H9 (cell line): ENCODE results near the gene PRPSAP2. TPM values are rescaled to one million over a fixed set of nuclear protein-coding genes. Genes with fewer than 3 reads are reported as not detected.

Experiments
- DNase-seq: peaks from one replicate; pipeline ENCODE4 v3.0.0-alpha.2; 2017
- H2AFZ ChIP-seq: one replicate; pipeline ENCODE4 v1.6.1; 2013; ENCODE audit warnings: mild to moderate bottlenecking, low read length, control low read depth, moderate library complexity
- H2AK5ac ChIP-seq: 2 replicates; pipeline ENCODE4 v1.6.1; 2013; ENCODE audit warnings: low read length, control low read depth, mixed read lengths; ENCODE audit not compliant: insufficient read length
- H2BK120ac ChIP-seq: one replicate; pipeline ENCODE4 v1.6.1; 2013; ENCODE audit warnings: low read depth, mild to moderate bottlenecking, low read length, control low read depth, inconsistent platforms; ENCODE audit not compliant: poor library complexity, severe bottlenecking
- H2BK12ac ChIP-seq: 2 replicates; pipeline ENCODE4 v1.6.1; 2013; ENCODE audit warnings: low read length, control low read depth, mixed read lengths, low read depth; ENCODE audit not compliant: insufficient read length
- H2BK15ac ChIP-seq: 2 replicates; pipeline ENCODE4 v1.6.1; 2013; ENCODE audit warnings: low read depth, low read length, control low read depth
- H2BK20ac ChIP-seq: one replicate; pipeline ENCODE4 v1.6.1; 2013; ENCODE audit warnings: low read depth, mild to moderate bottlenecking, low read length, control low read depth, inconsistent platforms; ENCODE audit not compliant: poor library complexity, severe bottlenecking
- H2BK5ac ChIP-seq: 2 replicates; pipeline ENCODE4 v1.6.1; 2013; ENCODE audit warnings: low read length, control low read depth, mixed read lengths; ENCODE audit not compliant: insufficient read length
- H3K14ac ChIP-seq: 2 replicates; pipeline ENCODE4 v1.6.1; 2013; ENCODE audit warnings: low read length, control low read depth; ENCODE audit not compliant: insufficient read depth
- H3K18ac ChIP-seq: 2 replicates; pipeline ENCODE4 v1.6.1; 2013; ENCODE audit warnings: low read depth, mild to moderate bottlenecking, mixed read lengths, low read length, control low read depth; ENCODE audit not compliant: insufficient read length
- H3K23ac ChIP-seq: 2 replicates; pipeline ENCODE4 v1.6.1; 2013; ENCODE audit warnings: low read length, control low read depth, mixed read lengths, low read depth; ENCODE audit not compliant: insufficient read length
- H3K23me2 ChIP-seq: 2 replicates; pipeline ENCODE4 v1.6.1; 2013; ENCODE audit warnings: low read depth, mild to moderate bottlenecking, mixed read lengths, low read length, control low read depth; ENCODE audit not compliant: insufficient read length, poor library complexity, severe bottlenecking
- H3K27ac ChIP-seq: 2 replicates; pipeline ENCODE4 v1.5.1; 2013; ENCODE audit warnings: low read length, control low read depth, mixed read lengths, low read depth; ENCODE audit not compliant: insufficient read length
- H3K27me3 ChIP-seq: 2 replicates; pipeline ENCODE4 v1.6.1; 2013; ENCODE audit warnings: low read length, control low read depth, inconsistent platforms; ENCODE audit not compliant: insufficient read depth
- H3K4ac ChIP-seq: 2 replicates; pipeline ENCODE4 v1.6.1; 2013; ENCODE audit warnings: low read depth, mild to moderate bottlenecking, control low read depth, inconsistent platforms, low read length, moderate library complexity
- H3K4me1 ChIP-seq: 2 replicates; pipeline ENCODE4 v1.6.1; 2013; ENCODE audit warnings: low read length, control low read depth, inconsistent platforms; ENCODE audit not compliant: insufficient read depth
- H3K4me2 ChIP-seq: 2 replicates; pipeline ENCODE4 v1.6.1; 2013; ENCODE audit warnings: low read length, control low read depth, mixed read lengths; ENCODE audit not compliant: insufficient read length, insufficient read depth
- H3K56ac ChIP-seq: 2 replicates; pipeline ENCODE4 v1.6.1; 2013; ENCODE audit warnings: low read depth, mild to moderate bottlenecking, mixed read lengths, low read length, control low read depth; ENCODE audit not compliant: insufficient read length
- H3K79me1 ChIP-seq: 2 replicates; pipeline ENCODE4 v1.6.1; 2013; ENCODE audit warnings: low read depth, mild to moderate bottlenecking, moderate library complexity, low read length, control low read depth, inconsistent platforms; ENCODE audit not compliant: insufficient read depth, poor library complexity, severe bottlenecking
- H3K79me2 ChIP-seq: 2 replicates; pipeline ENCODE4 v1.6.1; 2013; ENCODE audit warnings: low read length, control low read depth, inconsistent platforms; ENCODE audit not compliant: insufficient read depth
- H3K9ac ChIP-seq: 2 replicates; pipeline ENCODE4 v1.6.1; 2013; ENCODE audit warnings: low read length, control low read depth, mixed read lengths; ENCODE audit not compliant: insufficient read length; ENCODE audit errors: extremely low read depth
- H3K9me3 ChIP-seq: one replicate; pipeline ENCODE4 v1.6.1; 2013; ENCODE audit warnings: low read depth, low read length, inconsistent platforms; ENCODE audit not compliant: control insufficient read depth
- H3T11ph ChIP-seq: one replicate; pipeline ENCODE4 v1.6.1; 2013; ENCODE audit warnings: mild to moderate bottlenecking, low read length, control low read depth, inconsistent platforms
- H4K20me1 ChIP-seq: one replicate; pipeline ENCODE4 v1.6.1; 2013; ENCODE audit not compliant: control insufficient read depth, insufficient read length, insufficient read depth
- H4K5ac ChIP-seq: 2 replicates; pipeline ENCODE4 v1.6.1; 2013; ENCODE audit warnings: low read depth, mild to moderate bottlenecking, mixed read lengths, low read length, control low read depth; ENCODE audit not compliant: insufficient read length
- H4K8ac ChIP-seq: replicated peaks from 2 replicates; pipeline ENCODE4 v1.6.1; 2013; ENCODE audit warnings: low read length, control low read depth, mixed read lengths, low read depth; ENCODE audit not compliant: insufficient read length
- H4K91ac ChIP-seq: 2 replicates; pipeline ENCODE4 v1.6.1; 2013; ENCODE audit warnings: low read depth, mild to moderate bottlenecking, moderate library complexity, mixed read lengths, low read length, control low read depth; ENCODE audit not compliant: insufficient read length
- H3K27ac Mint-ChIP-seq, 3 experiments: 2 replicates in 2 of 3; 3 replicates in 1 of 3; pipeline ENCODE4 v1.8.0; 2020 to 2021; ENCODE audit warnings: mixed read lengths in 3 of 3, mild to moderate bottlenecking in 1 of 3, moderate library complexity in 1 of 3
- H3K27me3 Mint-ChIP-seq: 2 replicates; pipeline ENCODE4 v1.8.0; 2021; ENCODE audit warnings: low read depth, mild to moderate bottlenecking, moderate library complexity, mixed read lengths
- H3K36me3 Mint-ChIP-seq, 3 experiments: 2 replicates in 2 of 3; 3 replicates in 1 of 3; pipeline ENCODE4 v1.8.0; 2020 to 2021; ENCODE audit warnings: low read depth in 3 of 3, mixed read lengths in 3 of 3; ENCODE audit not compliant: insufficient read depth in 1 of 3
- H3K4me1 Mint-ChIP-seq, 2 experiments: 2 replicates each; pipeline ENCODE4 v1.8.0; 2020; ENCODE audit warnings: mixed read lengths in 2 of 2
- H3K4me3 Mint-ChIP-seq, 2 experiments: 2 replicates in 1 of 2; 3 replicates in 1 of 2; pipeline ENCODE4 v1.8.0; 2020 to 2021; ENCODE audit warnings: mild to moderate bottlenecking in 2 of 2, mixed read lengths in 2 of 2, moderate library complexity in 1 of 2
- H3K9me3 Mint-ChIP-seq, 2 experiments: 2 replicates in 1 of 2; 3 replicates in 1 of 2; pipeline ENCODE4 v1.8.0; 2020; ENCODE audit warnings: mild to moderate bottlenecking in 2 of 2, mixed read lengths in 2 of 2, moderate library complexity in 1 of 2
- CTCF ChIP-seq: fragments of 200-600 bp; sonication (generic); conservative IDR thresholded peaks from 3 replicates; pipeline ENCODE4 v1.8.0; 2021; ENCODE audit warnings: antibody characterized with exemption, mild to moderate bottlenecking
- WGBS: extraction: QIAGEN DNeasy Blood & Tissue Kit; methylation state at CpG from one replicate; pipeline ENCODE4 v1.1.7; 2013; ENCODE audit warnings: missing lambda C conversion rate, low lambda C conversion rate, mixed read lengths; ENCODE audit not compliant: insufficient read length; ENCODE audit errors: extremely low coverage; 5-methylcytosine and 5-hydroxymethylcytosine counted together
- total RNA-seq: library from RNA; stranded (reverse); gene quantifications from 2 replicates; pipeline ENCODE4 v1.2.1, GENCODE V29; 2021

The PRPSAP2 gene
- total RNA-seq, 1 experiment from 2014 or later = 58.0 TPM

GRCh38 chr17:18978050-18978449 lies 120.1 kb downstream of the PRPSAP2 start:
- Histone ChIP-seq H3K9me3 (no peaks in the 10 kb centered on the region), H4K8ac (no peak overlapping the region), H3K4me1 (no peaks in the 10 kb centered on the region), H2AFZ (no peak overlapping the region), H3T11ph (no peak overlapping the region), H4K5ac (no peak overlapping the region), H3K18ac (no peak overlapping the region), H2BK5ac (no peak overlapping the region), H3K23ac (no peak overlapping the region), H3K27ac (no peak overlapping the region), H3K23me2 (no peaks in the 10 kb centered on the region), H3K14ac (no peak overlapping the region), H2AK5ac (no peak overlapping the region), H4K91ac (no peak overlapping the region), H3K4ac (no peak overlapping the region), H2BK120ac (no peak overlapping the region), H3K4me2 (no peak overlapping the region), H2BK20ac (no peak overlapping the region), H3K79me2 (no peaks in the 10 kb centered on the region), H3K56ac (no peak overlapping the region), H2BK12ac (no peak overlapping the region), H3K27me3 (no peaks in the 10 kb centered on the region), H3K79me1 (no peaks in the 10 kb centered on the region), H3K9ac (no peak overlapping the region), H2BK15ac (no peak overlapping the region), H4K20me1 (no peaks in the 10 kb centered on the region)
- Mint-ChIP-seq H3K9me3 (no peaks in the 10 kb centered on the region), H3K36me3 (peaks cover 24 to 52% (median 42%) of the 10 kb centered on the region in 3 experiments; a peak in 6 of 7 replicates), H3K27me3 (no peaks in the 10 kb centered on the region), H3K4me1 (peaks cover 9 to 11% of the 10 kb centered on the region in 2 experiments), H3K27ac (no peak overlapping the region), H3K4me3 (no peak overlapping the region)
- TF ChIP-seq CTCF = no peak
- no CpG with 5 or more reads among the region's 13 CpGs for WGBS
- no peak for DNase-seq
